ENCODE results near the gene PRPF8.

Gene PRPF8

DNA sequence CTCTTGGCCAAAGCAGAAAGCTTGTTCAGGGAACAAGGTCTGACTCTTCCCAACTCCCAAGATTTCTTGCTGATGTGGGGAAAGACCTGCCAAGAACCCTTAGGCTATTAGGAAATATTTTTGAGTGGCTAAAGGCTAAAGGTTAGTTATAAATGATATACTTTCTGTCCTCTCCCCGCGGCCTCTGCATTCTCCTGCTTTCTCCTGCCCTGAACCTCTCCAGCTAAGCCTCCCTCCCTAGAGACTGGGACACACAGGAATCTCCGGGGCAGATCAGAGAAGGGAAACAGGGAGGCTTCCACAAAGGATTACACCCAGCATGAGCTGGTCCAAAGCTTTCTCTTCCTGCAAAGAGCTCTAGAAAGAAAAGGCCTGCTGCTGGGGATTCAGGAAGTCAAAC, 58.3 kb downstream of the PRPF8 start:
- DNase-seq (ENCODE audit: low read depth): no peak

DNA sequence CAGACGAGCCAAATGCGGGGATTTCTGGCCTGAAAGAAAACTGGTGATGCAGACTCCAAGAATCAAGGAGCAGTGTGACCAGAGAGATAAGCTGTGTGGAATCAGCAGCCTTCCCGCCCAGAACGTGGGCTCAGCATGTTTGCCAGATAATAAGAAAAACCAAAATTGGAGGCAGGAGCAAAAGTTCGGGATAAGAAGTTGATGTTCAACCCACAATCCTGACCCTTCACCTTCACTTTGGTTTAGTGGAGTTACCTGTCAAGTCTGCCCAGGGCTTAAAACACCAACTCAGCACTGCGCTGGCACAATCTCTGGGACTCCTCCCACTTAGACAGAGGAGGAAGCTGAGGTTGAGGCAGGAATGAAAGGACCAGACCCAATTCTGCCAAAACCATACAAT, 59.1 kb downstream of the PRPF8 start:
- no peak for DNase-seq (ENCODE audit: low read depth)

DNA sequence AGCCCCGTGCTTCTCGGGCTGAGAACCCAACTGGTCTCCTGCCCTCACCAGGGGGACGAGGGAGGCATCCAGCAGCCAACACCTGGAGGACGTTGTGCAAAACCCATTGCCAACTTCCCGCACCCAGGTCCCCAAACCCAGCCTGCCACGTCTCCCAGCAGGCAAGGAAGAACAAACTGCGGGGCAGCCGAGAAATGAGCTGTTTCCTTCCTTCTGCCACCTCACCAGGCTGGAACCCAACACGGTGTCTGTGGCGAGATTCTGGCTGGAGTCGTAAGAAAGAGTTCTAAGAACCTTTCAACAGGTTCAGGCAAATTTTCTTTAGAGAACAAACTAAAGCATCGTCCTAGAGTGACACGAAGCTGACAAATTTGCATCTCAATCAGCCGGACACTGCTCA, 59.6 kb downstream of the PRPF8 start:
- no peak for DNase-seq (ENCODE audit: low read depth)

DNA sequence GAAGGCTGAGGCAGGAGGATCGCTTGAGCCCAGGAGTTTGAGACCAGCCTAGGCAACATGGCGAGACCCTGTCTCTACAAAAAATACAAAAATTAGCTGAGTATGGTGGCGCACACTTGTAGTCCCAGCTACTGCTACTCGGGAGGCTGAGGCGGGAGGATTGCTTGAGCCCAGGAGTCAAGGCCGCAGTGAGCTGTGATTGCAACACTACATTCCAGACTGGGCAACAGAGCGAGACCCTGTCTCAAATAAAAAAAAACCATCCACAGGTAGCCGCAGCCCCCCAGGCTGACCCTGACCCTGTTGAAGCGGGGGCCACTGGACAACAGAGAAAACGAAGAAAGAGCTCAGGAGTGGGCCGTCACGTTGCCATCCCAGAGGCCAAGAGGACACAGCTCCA, 60.0 kb downstream of the PRPF8 start:
- no peak for DNase-seq (ENCODE audit: low read depth)

DNA sequence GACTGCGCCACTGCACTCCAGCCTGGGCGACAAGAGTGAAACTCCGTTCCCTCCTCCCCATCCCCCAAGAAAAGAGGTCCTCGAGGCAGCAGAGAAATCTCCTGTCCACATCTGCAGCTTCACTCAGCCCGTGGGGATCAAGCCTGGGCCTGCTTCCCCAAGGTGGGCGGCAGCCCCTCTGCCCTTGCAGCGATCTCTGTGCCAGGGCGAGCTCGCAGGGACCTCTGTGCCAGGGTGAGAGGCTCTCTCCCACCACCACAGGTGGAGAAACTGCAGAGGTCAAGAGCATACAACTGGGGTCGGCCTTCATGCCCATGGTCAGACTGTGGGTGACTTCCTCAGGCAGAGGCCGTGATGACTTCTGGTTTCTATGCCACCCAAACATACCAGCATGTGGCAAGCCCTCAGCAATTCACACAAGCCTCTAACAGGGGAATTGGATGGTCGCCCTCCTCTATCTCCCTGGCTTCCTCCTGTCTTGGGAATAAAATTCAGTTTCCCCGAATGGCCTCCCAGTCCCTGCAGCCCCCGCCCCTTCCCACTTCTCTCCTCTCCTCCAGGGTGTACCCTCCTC, 61.5 kb downstream of the PRPF8 start:
- no peak for DNase-seq (ENCODE audit: low read depth)

DNA sequence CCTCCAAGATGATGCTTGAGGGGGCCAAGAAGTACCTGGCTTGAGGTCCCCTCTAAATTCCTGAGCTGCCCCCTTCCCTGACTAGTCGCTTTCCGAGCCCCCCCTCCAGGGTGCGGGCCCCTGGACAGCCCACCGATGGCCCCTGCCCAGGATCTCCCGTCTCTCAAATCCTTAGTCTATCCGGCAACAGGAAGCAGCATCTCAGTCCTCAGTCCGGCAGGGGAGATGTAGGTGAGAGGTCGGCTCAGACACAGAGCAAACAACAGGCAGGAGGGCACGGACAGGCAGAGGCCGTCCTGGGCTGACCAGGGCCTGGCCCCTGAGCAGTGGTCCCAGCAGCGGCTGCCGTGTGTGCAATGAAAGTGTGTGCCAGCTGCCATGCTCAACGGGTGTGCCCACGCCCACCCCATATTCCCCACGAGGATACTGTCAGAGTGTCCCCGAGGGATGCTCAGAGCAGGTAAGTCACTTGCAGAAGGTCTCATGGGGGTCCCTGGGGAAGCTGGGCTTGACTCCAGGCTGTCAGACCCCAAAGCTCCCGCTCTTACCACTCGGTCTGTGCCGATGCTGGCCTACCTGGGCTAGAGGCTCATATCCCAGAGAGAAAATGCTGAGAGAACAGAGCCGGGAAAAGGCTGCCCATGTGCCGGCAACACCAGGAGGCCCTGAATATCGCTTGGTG, 63.3 kb downstream of the PRPF8 start:
- DNase-seq (ENCODE audit: low read depth): no peak

DNA sequence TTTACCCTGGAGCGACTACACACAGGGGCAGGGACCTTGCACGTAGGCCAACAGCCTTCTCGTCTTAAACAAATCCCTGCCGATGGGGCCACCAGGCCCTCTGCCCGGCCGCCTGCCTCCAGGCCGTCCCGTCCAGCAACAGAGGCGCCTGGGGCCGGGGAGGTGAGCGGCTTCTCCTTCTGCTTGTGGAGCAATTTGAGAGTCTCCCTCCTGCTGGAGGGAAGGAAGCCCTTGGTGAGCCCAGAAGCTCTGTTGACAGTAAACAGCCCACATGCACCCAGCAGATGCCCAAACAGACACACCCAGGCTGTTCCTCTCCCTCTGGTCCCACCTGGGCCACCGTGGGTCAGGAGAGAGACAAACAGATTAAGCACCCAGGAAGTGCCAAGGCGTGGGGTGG, 64.2 kb downstream of the PRPF8 start:
- no peak for DNase-seq (ENCODE audit: low read depth)

DNA sequence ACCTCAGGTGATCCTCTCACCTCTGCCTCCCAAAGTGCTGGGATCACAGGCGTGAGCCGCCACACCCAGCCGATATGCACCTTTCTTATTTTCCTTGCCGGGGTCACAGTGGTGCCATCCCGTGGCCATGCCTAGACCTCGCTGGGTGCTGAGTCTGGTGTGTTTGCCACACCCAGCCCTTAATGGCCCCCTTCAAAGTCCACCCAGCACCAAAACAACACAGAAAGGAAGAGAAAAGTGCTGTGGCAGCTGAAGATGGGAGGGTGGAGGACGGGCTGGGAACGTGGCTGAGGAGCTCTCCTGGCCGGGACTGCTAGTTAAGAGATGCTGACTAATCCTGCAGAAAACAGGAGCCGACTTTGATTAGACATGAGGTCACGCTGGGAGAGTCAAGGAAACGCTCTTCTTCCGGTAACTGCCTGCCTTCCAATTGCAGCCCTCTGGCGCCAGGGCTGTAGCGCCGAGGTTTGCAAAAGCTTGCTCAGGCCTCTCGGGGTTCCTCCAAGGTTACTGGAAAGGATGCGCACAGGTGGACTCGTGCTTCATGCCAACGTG, 67.0 kb downstream of the PRPF8 start:
- DNase-seq (ENCODE audit: low read depth): no peak

DNA sequence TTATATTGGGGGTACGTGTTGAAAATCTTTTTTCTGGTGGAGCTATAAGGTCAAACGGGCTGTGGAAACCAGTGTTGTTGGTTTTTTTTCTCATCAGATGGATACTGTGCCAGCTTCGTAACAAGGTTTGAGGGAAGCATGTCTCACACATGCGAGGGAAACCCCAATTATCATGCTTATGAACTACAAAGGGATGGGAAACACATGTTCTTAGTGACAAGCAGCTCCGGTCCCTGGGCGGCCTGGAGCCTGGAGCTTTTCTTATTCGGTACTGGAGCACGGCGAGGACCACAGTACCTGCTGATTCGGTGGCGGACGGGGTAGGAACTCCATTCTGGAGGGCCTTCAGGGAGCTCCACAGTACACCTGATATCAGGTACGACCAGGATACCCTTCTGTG, 68.6 kb downstream of the PRPF8 start:
- no peak for DNase-seq (ENCODE audit: low read depth)

DNA sequence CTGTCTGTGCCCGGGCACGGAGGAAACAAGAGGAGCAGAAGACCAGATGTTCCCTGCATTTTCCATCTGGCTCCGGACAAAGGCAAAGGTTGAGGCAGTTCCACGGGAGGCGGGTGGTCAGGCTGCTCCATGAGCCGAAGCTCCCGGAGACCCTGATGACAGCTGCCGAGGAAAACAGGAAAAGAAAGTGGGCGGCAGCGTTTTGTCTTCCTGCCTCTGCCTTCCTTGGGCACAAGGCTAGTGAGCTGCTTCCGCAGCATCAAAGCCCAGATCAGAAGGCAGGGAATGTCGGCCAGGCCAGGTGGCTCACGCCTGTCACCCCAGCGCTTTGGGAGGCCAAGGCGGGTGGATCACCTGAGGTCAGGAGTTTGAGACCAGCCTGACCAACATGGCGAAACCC, 72.3 kb downstream of the PRPF8 start:
- no peak for DNase-seq (ENCODE audit: low read depth)

DNA sequence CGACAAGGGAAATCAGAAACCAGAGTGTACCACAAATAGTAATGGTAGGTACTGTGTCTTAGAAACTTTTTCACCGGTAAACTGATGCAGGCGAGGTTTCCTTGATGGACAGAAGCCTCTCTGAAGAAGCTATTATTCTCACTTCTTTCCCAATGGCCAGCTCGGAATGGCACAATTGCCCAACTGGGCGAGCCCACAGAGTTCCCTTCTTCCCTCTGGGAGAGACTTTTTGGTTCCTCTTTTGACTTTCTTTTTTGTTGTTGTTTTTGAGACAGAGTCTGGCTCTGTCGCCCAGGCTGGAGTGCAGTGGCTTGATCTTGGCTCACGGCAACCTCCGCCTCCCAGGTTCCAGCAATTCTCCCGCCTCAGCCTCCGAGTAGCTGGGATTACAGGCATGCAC, 73.0 kb downstream of the PRPF8 start:
- no peak for DNase-seq (ENCODE audit: low read depth)

DNA sequence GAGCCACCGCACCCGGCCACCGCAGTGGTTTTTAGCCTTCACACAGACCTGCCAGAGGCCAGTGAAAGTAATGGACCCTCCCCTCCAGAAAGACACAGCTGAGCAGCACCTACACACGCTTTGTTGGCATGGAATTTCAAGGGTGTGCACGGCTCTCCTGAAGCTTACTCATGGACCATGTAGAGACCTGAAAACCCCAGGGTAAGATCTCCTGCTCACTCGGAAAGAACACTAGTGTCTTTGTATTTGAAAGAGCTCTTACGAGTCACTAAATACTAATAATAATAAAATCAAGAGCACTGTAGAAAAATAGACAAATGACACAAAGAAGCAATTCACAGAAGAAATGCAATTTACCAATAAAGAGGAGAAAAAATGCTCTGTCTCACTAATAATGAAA, 76.0 kb downstream of the PRPF8 start:
- no peak for DNase-seq (ENCODE audit: low read depth)

DNA sequence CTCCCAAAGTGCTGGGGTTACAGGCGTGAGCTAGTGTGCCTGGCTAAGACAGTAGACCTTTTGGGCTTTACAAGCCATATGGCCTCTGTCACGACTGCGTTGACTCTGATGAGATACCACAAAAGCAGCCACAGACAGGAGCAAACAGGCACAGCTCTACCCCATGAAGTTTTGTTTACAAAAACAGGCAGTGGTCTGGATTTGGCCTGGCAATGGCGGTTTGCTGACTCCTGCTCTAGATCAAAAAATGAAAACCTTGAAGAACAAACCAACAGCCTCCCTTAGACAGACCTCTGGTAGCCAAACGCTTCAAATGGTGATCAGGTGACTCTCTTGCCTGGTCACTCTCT, 76.7 kb downstream of the PRPF8 start:
- DNase-seq (ENCODE audit: low read depth): no peak

DNA sequence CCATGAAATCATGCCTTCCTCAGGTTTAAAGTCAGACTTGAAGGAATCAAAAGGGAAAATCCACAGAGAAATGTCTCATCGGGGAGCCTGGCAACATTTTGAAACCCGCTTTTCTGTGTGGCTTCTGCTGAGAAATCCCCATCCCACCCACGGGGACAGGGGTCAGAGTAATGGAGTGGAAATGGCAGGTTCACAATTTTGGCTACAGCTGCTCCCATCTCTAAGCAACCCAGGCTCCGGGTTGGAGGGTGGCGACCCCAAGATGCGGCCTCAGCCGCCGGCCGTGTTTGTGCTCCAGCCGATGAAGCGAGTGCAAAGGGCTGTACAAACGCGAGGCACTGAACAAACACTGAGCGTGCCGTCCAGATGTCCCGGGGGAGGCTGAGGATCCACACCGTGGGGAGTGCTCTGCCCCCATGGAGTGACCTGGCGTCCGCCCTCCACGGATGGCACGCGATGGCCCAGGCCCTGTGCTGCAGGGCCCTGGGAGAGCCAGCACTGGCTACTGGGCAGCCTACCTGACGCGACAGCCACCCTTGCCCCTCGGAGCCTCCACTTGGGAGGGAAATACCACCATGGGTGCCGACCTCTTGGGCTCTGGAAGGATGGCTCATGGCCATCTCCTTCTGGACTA, 78.2 kb downstream of the PRPF8 start:
- no peak for DNase-seq (ENCODE audit: low read depth)

DNA sequence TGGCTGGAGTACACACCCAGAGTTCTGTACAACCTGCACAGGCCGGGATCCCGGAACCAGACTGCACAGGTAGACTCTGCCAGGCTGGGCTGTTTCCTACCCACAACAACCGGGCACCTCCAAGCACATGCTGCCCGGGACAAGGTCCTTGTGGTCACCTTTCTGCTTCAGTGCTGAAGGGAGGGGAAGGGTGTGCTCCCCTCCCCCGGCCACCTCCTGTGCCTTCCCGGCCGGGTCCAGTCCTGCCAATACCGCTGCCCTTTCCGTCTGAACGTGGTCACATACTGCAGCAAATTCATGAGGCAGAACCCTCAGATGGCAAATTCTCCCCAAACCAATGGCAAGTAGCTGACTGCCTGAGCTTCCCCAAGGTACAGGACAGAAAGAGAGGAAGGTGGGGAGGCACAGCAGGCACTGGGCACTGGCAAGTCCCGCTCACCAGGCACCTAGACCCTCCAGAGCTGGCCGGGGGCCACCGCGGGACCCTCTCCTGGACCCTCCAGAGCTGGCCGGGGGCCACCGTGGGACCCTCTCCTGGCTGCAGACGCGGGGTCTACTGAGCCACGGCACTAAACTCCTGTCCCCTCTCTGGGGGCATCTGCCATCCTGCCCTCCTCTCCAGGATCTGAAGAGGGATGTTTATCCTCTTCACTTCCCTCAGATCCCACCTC, 78.9 kb downstream of the PRPF8 start:
- DNase-seq (ENCODE audit: low read depth): no peak

DNA sequence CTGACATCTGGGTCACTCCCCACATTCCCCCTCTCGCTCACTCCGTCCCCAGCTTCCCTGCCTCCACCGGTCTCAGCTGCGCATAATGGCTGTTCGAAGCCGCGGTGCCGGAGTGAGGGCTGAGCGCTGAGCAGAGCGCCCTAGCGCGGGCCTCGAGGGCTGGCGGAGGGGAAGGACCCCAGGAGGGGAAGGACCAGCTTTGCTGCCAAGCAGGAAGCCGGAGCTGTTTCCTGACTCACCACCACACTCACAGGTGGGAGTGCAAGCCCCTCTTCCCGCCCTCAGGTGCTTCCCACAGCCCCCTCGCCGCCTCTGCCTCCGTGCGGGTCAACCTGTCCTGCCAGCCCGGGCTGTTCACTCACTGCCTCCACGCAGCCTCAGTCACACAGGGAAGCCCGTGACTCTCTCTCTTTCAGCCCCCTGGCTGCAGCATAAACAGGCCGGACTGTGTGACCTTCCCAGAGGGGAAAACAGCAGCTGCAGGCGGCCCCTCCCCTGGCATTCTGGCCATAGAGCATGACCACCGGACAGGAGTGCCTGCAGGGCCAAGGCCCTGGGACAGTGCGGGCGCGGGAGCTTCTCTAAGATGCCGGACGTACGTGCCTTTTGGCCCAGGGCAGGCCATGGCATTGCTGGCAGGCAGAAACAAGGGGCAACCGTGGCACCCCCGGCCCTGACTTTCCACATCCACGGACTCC, 79.7 kb downstream of the PRPF8 start:
- DNase-seq (ENCODE audit: low read depth): no peak

DNA sequence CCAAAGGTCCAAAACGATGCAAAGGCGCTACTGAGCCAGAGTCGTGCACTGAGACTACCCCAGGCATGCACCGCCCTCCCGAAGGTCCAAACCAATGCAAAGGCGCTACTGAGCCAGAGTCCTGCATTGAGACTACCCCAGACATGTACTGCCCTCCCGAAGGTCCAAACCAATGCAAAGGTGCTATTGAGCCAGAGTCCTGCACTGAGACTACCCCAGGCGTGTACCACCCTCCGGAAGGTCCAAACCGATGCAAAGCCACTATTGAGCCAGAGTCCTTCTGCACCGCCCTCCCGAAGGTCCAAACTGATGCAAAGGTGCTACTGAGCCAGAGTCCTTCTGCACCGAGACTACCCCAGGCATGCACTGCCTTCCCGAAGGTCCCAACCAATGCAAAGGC, 83.1 kb downstream of the PRPF8 start:
- DNase-seq (ENCODE audit: low read depth): no peak
